Kidney epithelial cell (primary cell): ENCODE results near the gene ASXL1. TPM values are rescaled to one million over a fixed set of nuclear protein-coding genes. Genes with fewer than 3 reads are reported as not detected.

Experiments used
- DNase-seq: peaks from one replicate; pipeline ENCODE4 v3.0.0-alpha.2; 2010; ENCODE audit warnings: low read depth
- H3K27me3 ChIP-seq: 2 replicates; pipeline ENCODE4 v1.6.0; 2011; ENCODE audit warnings: low read length; ENCODE audit not compliant: control insufficient read depth, insufficient read depth
- H3K36me3 ChIP-seq: 2 replicates; pipeline ENCODE4 v1.5.1; 2011; ENCODE audit warnings: low read length; ENCODE audit not compliant: control insufficient read depth, insufficient read depth
- H3K4me3 ChIP-seq: 2 replicates; pipeline ENCODE4 v1.5.1; 2011; ENCODE audit warnings: low read depth, mild to moderate bottlenecking, control low read depth, low read length
- CTCF ChIP-seq: IDR thresholded peaks from 2 replicates; pipeline ENCODE4 v1.5.1; 2011; ENCODE audit warnings: mild to moderate bottlenecking, moderate library complexity, low read length, control low read depth, inconsistent platforms; ENCODE audit not compliant: insufficient read depth, poor library complexity, severe bottlenecking
- total RNA-seq: library from RNA; depleted of rRNA; stranded (reverse); fragments of >200 nt; gene quantifications from 2 replicates; pipeline ENCODE4 v1.2.3, GENCODE V29; 2015

The ASXL1 gene
- total RNA-seq, 1 donor from 2014 or later, result 31.6 TPM

- no peak for TF ChIP-seq CTCF
- Histone ChIP-seq H3K4me3 (no peak overlapping the region), H3K27me3 (no peaks in the 10 kb centered on the region), H3K36me3 (peaks cover 4% of the 10 kb centered on the region)
- no peak for DNase-seq
Observed at GRCh38 chr20:32443386-32443974, 85.3 kb downstream of the ASXL1 start.

GRCh38 chr20:32444474-32445220 lies 86.5 kb downstream of the ASXL1 start:
- H3K4me3 ChIP-seq, result no peak overlapping the region
- H3K27me3 ChIP-seq, result no peaks in the 10 kb centered on the region
- TF ChIP-seq CTCF, result no peak
- H3K36me3 ChIP-seq, result peaks cover 3% of the 10 kb centered on the region
- no peak for DNase-seq

- Histone ChIP-seq H3K4me3 (no peak overlapping the region), H3K27me3 (no peaks in the 10 kb centered on the region), H3K36me3 (peaks cover 5% of the 10 kb centered on the region)
- no peak for TF ChIP-seq CTCF
- no peak for DNase-seq
Observed at GRCh38 chr20:32445539-32446273, 87.6 kb downstream of the ASXL1 start.

GRCh38 chr20:32446301-32447100 lies 88.4 kb downstream of the ASXL1 start:
- peaks cover 5% of the 10 kb centered on the region for H3K36me3 ChIP-seq
- no peaks in the 10 kb centered on the region for H3K27me3 ChIP-seq
- no peak for DNase-seq
- no peak overlapping the region for H3K4me3 ChIP-seq
- TF ChIP-seq CTCF, result no peak

- no peak for TF ChIP-seq CTCF
- no peak for DNase-seq
- Histone ChIP-seq H3K27me3 (no peaks in the 10 kb centered on the region), H3K4me3 (no peak overlapping the region), H3K36me3 (peaks cover 5% of the 10 kb centered on the region)
Observed at GRCh38 chr20:32447136-32448027, 89.3 kb downstream of the ASXL1 start.
